Stimulated activated CD4-positive, alpha-beta T cell treated with anti-CD3 and anti-CD28 coated beads, Interleukin-12 subunit alpha, Interleukin-12 subunit beta, amount 100 ng/mL, for 24 hours (primary cell): ENCODE results near the gene JTB.
"Not testable (repeated sequence)": the region's sequence is repeated elsewhere in the genome, so short reads cannot be mapped to it uniquely, and the experiment has no call there.

ENCODE experiments used
- DNase-seq, 2 experiments: peaks; one replicate each; pipeline ENCODE4 v3.0.0-alpha.2; 2020; ENCODE audit warnings: low read depth in 2 of 2

The JTB gene

DNA sequence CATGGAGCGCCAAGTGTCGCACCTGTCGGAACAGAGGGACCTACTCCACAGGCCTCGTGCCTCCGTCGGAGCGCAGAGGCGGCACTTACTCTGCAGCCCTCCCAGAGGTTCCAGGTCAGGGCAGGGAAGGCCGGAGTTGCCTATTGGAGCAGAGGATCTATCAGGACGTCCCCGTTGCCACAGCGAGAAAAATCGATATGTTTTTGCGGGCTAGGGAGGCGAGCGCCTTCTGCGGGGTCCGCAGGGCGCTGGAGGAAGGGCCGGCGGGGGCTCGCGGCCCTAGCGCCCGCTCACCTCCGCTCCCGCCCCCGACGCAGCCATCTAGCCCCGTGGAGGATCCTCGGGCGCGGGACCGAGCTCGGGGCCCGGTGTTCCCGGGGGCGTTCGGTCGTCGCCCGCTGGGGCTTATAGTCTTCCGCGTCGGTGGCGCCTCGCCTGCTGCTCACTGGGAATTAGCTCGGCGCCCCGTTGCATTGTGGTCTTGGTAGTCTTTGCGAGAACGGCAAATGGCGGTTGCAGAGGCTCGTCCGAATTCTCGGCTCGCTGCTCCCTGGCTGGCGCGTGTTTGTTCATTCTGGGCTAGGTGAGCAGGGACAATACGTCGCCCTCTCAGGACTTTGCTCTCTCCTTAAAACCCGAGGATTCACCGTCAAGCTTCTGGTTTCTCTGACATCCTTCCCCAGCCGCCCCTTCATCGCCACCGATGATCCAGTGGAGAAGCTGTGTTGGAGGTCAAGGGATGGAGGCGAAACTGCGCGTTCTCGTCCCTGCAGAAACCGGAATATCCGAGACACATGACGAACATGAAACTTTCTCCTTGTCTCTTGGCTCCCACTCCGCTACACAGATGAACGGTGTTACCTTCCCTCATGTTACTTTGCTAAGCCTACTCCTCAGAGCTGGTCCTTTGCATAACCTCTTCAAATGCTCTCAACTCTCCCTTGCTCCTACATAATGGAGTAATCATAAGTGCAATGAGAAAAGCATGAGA lies at the start of gene JTB:
Gene JTB, minus strand, starts transcription at position 425 of the 991 bp plus-strand sequence. Its CDS starts 422 bp downstream, at position 3.
- DNase-seq: peak; percentile 73 to 86

- DNase-seq: no peak
Measured at GRCh38 chr1:154019940-154020339, 42.5 kb upstream of the JTB start.

DNA sequence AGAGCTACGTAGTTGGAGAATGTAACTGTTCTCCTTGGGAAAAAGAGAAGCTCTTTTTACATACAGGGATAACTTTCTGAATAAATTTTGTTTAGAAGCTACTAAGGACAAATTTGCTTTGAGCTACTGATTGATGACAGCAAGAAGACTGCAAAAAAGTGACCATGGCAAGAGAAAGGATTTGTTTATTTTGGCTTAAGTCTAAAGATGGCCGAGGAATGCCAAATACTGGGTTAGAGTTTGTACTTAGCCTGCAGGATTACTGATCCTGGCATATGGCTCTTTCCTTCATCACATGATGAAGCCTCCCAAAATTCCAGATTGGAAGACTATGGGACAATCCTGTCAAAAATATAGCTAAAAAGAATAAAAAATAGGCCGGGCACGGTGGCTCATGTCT lies 41.8 kb upstream of the JTB start:
- no peak for DNase-seq

DNA sequence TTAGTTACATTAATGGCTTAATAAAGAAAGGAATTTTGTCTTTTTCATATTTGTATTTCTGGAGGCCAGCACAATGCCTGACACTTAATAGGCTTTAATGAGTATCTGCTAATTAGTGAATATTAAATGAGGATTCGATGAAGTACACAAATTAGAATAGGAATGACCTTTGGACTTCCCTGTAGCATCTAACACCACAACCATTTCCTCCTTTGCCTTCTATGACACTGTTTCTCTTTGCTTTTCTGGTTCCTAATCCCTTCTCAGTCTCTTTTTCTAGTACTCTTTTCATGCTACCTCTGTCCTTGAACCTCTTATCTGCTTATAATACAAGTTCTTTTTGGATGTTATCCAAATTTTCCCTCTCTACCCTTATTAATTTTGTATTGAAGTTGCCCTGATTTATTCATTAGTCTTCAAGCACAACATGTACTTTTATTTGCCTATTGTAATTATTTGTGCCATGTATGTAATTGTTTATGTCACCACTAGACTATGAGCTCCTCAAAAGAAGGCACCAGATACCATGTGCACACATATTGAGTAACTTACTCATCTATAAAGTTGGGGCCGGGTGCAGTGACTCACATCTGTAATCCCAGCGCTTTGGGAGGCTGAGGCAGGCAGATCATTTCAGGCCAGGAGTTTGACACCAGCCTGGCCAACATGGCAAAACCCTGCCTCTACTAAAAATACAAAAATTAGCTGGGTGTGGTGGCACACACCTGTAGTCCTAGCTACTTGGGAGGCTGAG lies 36.9 kb upstream of the JTB start:
- DNase-seq: no peak

- not testable (repeated sequence) for DNase-seq
Measured at GRCh38 chr1:154012543-154012942, 35.1 kb upstream of the JTB start.

GRCh38 chr1:154012129-154012528 lies 34.7 kb upstream of the JTB start:
- no peak for DNase-seq

DNA sequence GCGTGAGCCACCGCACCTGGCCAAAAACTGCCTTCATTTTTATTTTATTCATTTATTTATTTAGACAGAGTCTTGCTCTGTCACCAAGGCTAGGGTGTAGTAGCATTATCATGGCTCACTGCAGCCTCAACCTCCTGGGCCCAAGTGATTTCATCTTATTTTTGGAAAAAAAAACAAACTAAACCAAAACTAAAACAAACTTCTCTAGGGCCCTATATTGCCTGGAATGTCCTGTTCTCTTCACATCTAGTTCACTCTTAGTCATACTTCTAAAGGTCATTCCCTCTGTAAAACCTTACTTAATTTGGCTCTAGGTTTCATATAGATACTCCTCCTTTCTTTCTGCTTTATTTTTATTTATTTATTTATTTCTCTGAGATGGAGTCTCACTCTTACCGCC lies 28.7 kb upstream of the JTB start:
- no peak for DNase-seq

DNA sequence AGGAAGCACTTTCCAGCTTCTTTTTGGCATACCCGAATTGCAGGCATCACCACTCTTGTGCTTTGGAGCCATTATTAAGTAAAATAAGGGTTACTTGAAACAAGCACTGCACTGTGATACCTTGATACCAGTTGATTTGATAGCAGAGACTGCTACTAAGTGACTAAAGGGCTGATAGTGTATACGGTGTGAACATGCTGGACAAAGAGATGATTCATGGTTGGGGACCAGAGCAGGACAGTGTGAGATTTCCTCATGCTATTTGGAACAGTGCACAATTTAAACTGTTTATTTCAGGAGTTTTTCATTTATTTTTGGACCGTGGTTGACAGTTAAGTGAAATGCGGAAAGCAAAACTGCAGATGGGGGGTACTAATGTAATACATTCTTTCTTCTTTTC lies 22.9 kb upstream of the JTB start:
- no peak for DNase-seq

- not testable (repeated sequence) for DNase-seq
Measured at GRCh38 chr1:153996882-153997281, 19.4 kb upstream of the JTB start.

DNA sequence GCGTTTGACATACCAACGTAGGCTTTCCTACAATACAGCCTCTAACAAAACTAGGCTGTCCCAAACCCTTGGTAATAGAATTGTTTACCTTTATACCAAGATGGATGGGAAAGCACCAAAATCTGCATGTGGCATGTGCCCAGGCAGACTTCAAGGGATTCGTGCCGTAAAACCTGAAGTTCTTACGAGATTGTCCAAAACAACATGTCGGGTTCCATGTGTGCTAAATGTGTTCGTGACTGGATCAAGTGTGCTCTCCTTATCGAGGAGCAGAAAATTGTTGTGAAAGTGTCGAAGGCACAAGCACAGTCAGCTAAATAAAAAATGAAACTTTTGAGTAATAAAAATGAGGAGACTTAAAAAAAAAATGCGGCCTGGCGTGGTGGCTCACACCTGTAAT lies 18.2 kb upstream of the JTB start:
- no peak for DNase-seq

DNA sequence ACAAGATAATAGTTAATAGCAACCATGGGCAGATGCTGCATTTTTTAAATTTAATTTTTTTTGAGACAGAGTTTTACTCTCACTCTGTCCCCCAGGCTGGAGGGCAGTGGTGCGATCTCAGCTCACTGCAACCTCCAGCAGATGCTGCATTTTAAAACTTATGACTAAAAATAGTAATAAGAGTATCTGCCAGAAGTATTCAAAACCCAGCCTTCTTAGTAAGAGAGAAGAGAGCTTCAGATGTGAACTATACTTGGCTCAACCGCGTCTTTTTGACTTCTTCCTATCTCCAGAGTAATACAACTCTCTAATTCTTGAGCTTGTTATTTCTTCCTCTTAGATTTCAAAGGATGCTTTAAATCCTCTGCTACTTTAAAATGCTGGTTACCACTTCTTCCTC lies 17.7 kb upstream of the JTB start:
- no peak for DNase-seq

DNA sequence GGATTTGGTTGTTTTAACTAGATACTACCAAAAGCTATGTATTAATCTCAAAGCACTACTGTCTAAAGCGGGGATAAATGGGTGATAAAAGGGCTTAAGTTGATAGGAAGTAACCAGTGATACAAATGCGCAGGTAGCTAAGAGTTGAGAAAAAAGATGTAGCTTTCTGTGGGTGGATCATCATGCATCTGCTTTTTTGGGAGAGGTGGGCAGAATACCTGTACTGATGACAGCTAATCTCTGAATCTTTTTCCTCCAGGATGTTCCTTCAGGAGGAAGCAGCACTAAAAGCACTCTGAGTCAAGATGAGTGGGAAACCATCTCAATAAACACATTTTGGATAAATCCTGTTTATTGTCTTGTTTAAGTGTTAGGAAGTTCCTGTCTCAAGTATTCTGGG lies 14.3 kb upstream of the JTB start:
- DNase-seq: no peak

- DNase-seq: no peak
Measured at GRCh38 chr1:153991151-153991630, 13.7 kb upstream of the JTB start.

DNA sequence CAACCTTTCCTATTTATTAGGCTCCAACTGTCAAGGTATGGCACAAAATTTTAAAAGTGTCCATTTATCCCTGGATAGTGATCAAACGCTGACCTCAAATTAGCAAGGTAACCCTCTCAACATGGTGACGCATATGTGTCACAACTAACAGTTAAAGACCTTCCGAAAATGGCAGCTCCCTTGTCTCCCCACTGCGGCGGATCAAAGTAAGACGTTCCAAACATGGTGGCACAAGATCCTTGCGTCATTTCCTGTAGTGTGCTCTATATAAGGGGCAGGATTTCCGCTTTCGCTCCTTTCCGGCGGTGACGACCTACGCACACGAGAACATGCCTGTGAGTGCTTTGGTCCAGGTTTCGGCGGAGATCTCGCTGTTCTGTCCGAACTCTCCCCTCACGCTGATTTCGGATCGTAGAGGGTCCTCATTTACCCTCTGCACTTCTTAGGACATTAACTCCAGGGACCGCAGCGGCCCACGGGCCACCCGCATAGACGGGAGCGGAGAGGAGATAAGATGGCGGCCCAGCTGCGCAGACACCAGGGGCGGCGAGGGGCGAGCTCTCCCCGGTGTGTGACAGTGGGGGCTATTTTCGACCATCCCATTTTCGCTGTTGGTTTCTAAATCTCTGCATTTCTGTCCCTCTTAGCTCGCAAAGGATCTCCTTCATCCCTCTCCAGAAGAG lies 13.1 kb upstream of the JTB start, which contains the start of gene RPS27:
Gene RPS27, plus strand, starts transcription at position 295 of the 683 bp plus-strand sequence. Its CDS starts 35 bp downstream, at position 330.
- DNase-seq: peak; percentile 74 to 75

DNA sequence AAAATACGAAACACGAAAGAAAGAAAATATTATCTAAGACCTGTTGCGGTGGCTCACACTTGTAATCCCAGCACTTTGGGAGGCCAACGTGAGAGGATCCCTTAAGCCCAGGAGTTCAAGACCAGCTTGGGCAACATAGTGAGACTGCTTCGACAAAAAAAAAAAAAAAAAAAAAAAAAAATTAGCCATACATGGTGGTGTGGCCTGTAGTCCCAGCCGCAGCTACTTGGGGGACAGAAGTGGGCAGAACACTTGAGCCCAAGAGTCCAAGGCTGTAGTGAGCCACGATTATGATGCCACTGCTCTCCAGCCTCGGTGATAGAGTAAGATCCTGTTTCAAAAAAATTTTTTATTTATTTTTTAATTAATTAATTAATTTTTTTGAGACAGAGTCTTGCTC lies 10.1 kb upstream of the JTB start:
- no peak for DNase-seq

DNA sequence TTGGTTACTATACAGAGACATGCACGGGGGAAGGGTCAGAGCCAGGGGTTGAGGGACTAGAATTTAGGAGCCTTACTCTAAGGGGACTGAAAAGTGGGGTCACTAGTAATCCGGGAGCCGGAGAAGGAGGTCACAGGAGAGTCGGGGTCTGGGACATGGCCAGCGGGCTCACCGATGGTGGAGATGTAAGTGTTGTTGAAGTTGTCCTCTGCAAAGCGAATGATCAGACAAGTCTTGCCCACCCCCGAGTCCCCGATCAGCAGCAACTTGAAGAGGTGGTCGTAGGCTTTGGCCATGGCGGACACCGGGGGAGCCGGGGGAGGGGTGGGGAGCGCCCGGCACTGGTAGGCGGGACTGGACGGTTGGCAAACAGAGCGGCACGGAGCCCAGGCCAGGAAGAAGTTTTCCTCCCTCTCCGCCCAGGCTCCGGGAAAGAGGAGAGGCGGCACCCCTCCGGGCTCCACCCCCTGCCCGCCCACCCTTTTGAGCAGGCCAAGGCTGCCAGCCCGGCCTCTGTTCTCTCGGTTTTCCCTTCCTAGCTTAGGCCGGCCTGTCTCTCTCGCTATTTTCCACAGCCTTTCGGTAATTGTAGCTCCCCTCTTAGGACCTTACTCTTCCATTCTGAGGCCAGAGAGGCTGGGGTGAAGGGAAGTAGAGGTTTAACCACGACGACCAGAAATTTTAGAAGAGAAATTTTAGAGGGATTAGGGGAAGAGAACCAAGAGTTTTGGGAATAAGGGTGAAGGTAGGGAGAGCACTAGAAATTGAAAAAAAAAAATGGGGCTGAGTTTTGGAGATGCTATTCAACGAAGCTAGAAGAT lies 8.7 kb upstream of the JTB start, which contains the start of gene RAB13:
Gene RAB13, minus strand, starts transcription at position 399 of the 821 bp plus-strand sequence. Its CDS starts 103 bp downstream, at position 296.
- DNase-seq: no peak

DNA sequence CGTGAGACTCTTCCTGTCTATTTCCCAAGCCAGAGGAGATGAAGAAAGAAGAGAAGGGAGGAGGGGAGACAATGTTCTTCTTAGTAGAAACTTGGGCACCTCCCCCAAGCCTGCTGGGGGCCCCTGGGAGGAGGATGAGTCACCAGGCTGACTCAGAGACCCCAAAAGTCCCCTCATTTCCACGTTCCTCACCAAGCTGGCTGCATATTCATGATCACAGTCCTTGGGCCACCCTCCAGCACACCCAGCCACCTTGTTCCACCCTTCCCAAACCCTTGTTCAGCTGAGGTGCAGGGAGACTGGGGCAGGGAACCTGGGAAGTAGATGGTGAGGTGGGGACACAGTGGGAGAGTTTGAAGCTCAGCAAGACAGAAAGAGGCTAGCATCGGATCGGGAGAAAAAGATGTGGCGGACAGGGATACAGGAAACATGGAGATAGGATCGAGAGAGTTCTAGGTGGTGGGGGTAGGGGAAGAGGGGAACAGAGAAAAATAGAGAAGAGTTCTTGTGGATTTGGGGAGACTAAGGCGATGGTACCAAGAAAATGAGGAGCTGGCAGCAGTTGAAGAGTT lies 8.0 kb upstream of the JTB start:
- peak in 1 of 2 experiments; percentile 41 for DNase-seq

GRCh38 chr1:153984123-153984894 lies 6.8 kb upstream of the JTB start:
- no peak for DNase-seq

DNA sequence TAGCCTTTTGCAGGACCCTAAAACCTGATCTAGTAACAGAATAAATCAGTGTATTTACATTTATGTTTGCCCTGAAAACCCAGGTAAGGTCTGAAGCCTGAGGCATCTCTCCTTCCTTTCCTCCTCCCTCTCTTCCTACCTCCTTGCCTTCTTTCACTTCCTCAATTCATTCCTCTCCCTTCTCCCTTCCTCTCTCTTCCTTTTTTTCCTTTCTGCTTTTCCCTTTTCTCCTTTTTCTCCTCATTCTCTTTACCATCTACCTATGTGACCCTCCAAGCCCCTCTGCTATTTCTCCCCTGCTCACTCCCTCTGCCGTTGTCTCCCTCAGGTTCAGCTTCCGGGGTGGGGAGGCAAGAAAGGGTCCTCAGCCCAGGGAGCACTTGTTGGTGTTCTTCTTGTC lies 4.3 kb upstream of the JTB start:
- DNase-seq: not testable (repeated sequence)

DNA sequence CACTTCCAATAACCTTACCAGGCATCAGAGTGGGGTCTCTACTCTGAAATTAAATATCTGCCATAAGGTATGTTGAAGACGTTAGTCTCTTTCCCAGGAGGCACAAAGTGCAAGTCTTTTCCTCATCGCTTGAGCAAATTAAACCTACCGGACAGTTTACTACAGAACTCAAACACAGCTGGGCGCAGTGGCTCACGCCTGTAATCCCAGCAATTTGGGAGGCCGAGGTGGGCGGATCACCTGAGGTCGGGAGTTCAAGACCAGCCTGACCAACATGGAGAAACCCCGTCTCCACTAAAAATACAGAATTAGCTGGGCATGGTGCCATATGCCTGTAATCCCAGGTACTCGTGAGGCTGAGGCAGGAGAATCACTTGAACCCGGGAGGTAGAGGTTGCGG lies 1.6 kb upstream of the JTB start:
- not testable (repeated sequence) for DNase-seq
